HEK293 (cell line): ENCODE measurements around the gene AP3B1.

ENCODE experiments used
- CTCF ChIA-PET: fragments of 350-600 bp; formaldehyde crosslinking; extraction: SDS; loops from one replicate; lab custom pipeline; 2021; ENCODE audit warnings: antibody characterized with exemption; lab: Yijun Ruan, JAX
- POLR2A ChIA-PET: fragments of 300-600 bp; formaldehyde crosslinking; extraction: SDS; loops from one replicate; lab custom pipeline; 2020; ENCODE audit warnings: antibody characterized with exemption, inconsistent platforms; lab: Yijun Ruan, JAX
- H3K27ac ChIP-seq: fragments of 200-500 bp; sonication (Bioruptor generic); 2 replicates; pipeline ENCODE4 v1.5.1; 2014; ENCODE audit warnings: low read depth, low read length, control low read depth, inconsistent platforms; ENCODE audit errors: extremely low read depth
- H3K36me3 ChIP-seq, 2 experiments: fragments of 200-500 bp in 1 of 2; sonication (Bioruptor generic) in 1 of 2; 1 replicate in 1 of 2; 2 replicates in 1 of 2; pipeline ENCODE4 v1.5.1; 2014 to 2017; ENCODE audit warnings: inconsistent platforms in 2 of 2, low read length in 2 of 2; ENCODE audit not compliant: control insufficient read depth in 2 of 2, insufficient read depth in 1 of 2
- H3K4me1 ChIP-seq: fragments of 200-500 bp; sonication (Bioruptor generic); 2 replicates; pipeline ENCODE4 v1.5.1; 2014; ENCODE audit warnings: mild to moderate bottlenecking, low read length, inconsistent platforms; ENCODE audit not compliant: control insufficient read depth, insufficient read depth
- H3K4me3 ChIP-seq: 2 replicates; pipeline ENCODE4 v1.5.1; 2011; ENCODE audit warnings: low read depth, mild to moderate bottlenecking, control low read depth, low read length, moderate library complexity
- H3K9me3 ChIP-seq: fragments of 200-500 bp; sonication (Bioruptor generic); 2 replicates; pipeline ENCODE4 v1.5.1; 2014; ENCODE audit warnings: low read depth, low read length, inconsistent platforms; ENCODE audit not compliant: control insufficient read depth, insufficient read depth
- MEIS1 ChIP-seq: sonication (generic); formaldehyde crosslinking; IDR thresholded peaks from 2 replicates; pipeline ENCODE4 v1.8.1; 2022; ENCODE audit warnings: missing genetic modification reagents, mild to moderate bottlenecking, borderline replicate concordance
- WT1 ChIP-seq: fragments of 450-650 bp; formaldehyde crosslinking; IDR thresholded peaks from 2 replicates; pipeline ENCODE4 v1.5.1; 2016; ENCODE audit warnings: missing biosample characterization, missing genetic modification characterization
- ZBTB44 ChIP-seq: fragments of 450-650 bp; IDR thresholded peaks from 2 replicates; pipeline ENCODE4 v1.5.1; 2018; ENCODE audit warnings: missing biosample characterization, mild to moderate bottlenecking, missing genetic modification characterization
- ZBTB48 ChIP-seq: fragments of 450-650 bp; formaldehyde crosslinking; IDR thresholded peaks from 2 replicates; pipeline ENCODE4 v1.5.1; 2016; ENCODE audit warnings: missing biosample characterization, missing genetic modification characterization
- ZNF2 ChIP-seq: fragments of 450-650 bp; formaldehyde crosslinking; IDR thresholded peaks from 2 replicates; pipeline ENCODE4 v1.5.1; 2016; ENCODE audit warnings: missing biosample characterization, missing genetic modification characterization
- ZNF280C ChIP-seq: fragments of 450-650 bp; formaldehyde crosslinking; IDR thresholded peaks from 2 replicates; pipeline ENCODE4 v1.5.1; 2016; ENCODE audit warnings: missing biosample characterization, missing genetic modification characterization
- ZNF529 ChIP-seq: fragments of 450-650 bp; formaldehyde crosslinking; IDR thresholded peaks from 2 replicates; pipeline ENCODE4 v1.5.1; 2017; ENCODE audit warnings: missing genetic modification characterization, missing biosample characterization; ENCODE audit not compliant: insufficient replicate concordance
- ZNF561 ChIP-seq: fragments of 450-650 bp; IDR thresholded peaks from 2 replicates; pipeline ENCODE4 v1.5.1; 2018; ENCODE audit warnings: missing biosample characterization, missing genetic modification characterization, borderline replicate concordance
- ZNF624 ChIP-seq: fragments of 450-650 bp; formaldehyde crosslinking; IDR thresholded peaks from 2 replicates; pipeline ENCODE4 v1.5.1; 2017; ENCODE audit warnings: missing biosample characterization, missing genetic modification characterization
- ZNF654 ChIP-seq: fragments of 450-650 bp; formaldehyde crosslinking; IDR thresholded peaks from 2 replicates; pipeline ENCODE4 v1.5.1; 2016; ENCODE audit warnings: low read depth, missing biosample characterization, missing genetic modification characterization
- ZNF660 ChIP-seq: fragments of 450-650 bp; IDR thresholded peaks from 2 replicates; pipeline ENCODE4 v1.5.1; 2018; ENCODE audit warnings: missing biosample characterization, mild to moderate bottlenecking, missing genetic modification characterization
- ZNF768 ChIP-seq: fragments of 450-650 bp; formaldehyde crosslinking; IDR thresholded peaks from 2 replicates; pipeline ENCODE4 v1.5.1; 2018; ENCODE audit warnings: missing biosample characterization, mild to moderate bottlenecking, missing genetic modification characterization
- ZSCAN30 ChIP-seq: fragments of 450-650 bp; IDR thresholded peaks from 2 replicates; pipeline ENCODE4 v1.5.1; 2018; ENCODE audit warnings: missing biosample characterization, mild to moderate bottlenecking, missing genetic modification characterization, moderate library complexity
- TF ChIP-seq, protein P1 (sequence below): fragments of 450-650 bp; formaldehyde crosslinking; IDR thresholded peaks from 2 replicates; pipeline ENCODE4 v1.5.1; 2017; ENCODE audit warnings: missing biosample characterization, missing genetic modification characterization
- TF ChIP-seq, protein P2 (sequence below): fragments of 450-650 bp; formaldehyde crosslinking; IDR thresholded peaks from 2 replicates; pipeline ENCODE4 v1.5.1; 2016; ENCODE audit warnings: missing biosample characterization, missing genetic modification characterization

Gene AP3B1

GRCh38 chr5:78009937-78010527 lies 284.5 kb downstream of the AP3B1 start:
- no peak for TF ChIP-seq ZNF529
- TF ChIP-seq ZBTB44 (tag by site-specific recombination): no peak
- no peak for TF ChIP-seq ZBTB48 (tag by site-specific recombination)
- TF ChIP-seq, protein P1, sequence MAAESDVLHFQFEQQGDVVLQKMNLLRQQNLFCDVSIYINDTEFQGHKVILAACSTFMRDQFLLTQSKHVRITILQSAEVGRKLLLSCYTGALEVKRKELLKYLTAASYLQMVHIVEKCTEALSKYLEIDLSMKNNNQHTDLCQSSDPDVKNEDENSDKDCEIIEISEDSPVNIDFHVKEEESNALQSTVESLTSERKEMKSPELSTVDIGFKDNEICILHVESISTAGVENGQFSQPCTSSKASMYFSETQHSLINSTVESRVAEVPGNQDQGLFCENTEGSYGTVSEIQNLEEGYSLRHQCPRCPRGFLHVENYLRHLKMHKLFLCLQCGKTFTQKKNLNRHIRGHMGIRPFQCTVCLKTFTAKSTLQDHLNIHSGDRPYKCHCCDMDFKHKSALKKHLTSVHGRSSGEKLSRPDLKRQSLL (tag by site-specific recombination): no peak
- TF ChIP-seq MEIS1 (CRISPR knock-in tag): no peak
- TF ChIP-seq WT1 (tag by site-specific recombination): no peak
- Histone ChIP-seq H3K36me3 (no peaks in the 10 kb centered on the region), H3K4me1 (no peaks in the 10 kb centered on the region; the same call in 1 of the 2 replicates), H3K9me3 (no peaks in the 10 kb centered on the region), H3K27ac (no peak overlapping the region), H3K4me3 (no peak overlapping the region)
- ChIA-PET POLR2A (no interaction called here), CTCF (interaction anchor here (0.5 to 2.5 kb wide), 9 partner anchors 9 to 1335 kb away, joined by 3 to 19 read pairs (median 3); no protein-coding TSS in a partner anchor)

DNA sequence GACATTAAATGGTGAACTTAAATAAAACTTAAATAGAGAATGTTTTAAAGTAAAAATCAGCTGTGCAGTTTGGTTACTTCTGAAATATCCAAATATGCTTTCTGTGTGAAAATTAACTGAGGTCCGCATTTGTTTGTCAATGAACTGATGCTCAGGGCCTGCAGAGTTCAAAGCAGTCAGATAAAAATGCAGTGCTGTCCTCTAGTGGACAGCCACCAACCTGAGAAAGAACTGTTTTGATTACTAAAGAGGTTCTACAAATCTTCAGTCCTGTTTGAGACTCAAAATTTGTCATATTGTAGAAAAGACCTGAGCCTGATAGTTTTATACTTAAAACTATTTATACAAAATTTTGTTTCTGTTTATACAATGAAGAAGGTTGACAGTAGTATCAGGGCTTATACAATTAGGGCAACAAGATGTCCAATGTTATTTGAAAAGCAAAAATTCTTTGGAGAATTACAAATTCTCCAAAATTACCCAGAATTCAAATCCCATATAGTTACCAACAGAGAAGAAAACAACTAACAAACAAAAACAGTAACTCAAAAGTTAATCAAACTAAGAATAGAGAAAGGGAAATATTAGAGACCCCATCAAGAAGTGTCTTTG lies 286.0 kb downstream of the AP3B1 start:
- ChIA-PET CTCF (interaction anchor here (0.5 to 2.5 kb wide), 20 partner anchors 11 to 1016 kb away, joined by 3 to 19 read pairs (median 3); no protein-coding TSS in a partner anchor), POLR2A (no interaction called here)

More for the DNA sequence above, 286.0 kb downstream of the AP3B1 start:
- TF ChIP-seq ZNF654 (tag by site-specific recombination) (peak; percentile 87), ZNF280C (tag by site-specific recombination) (no peak), ZNF2 (0 out of 2 replicates have a peak, but pooled peaks have one; percentile 28), ZNF660 (tag by site-specific recombination) (peak; percentile 90), ZNF561 (peak; percentile 58), ZNF624 (tag by site-specific recombination) (no peak), ZNF768 (0 out of 2 replicates have a peak, but pooled peaks have one; percentile 0), ZSCAN30 (tag by site-specific recombination) (peak; percentile 86)
- TF ChIP-seq, protein P2, sequence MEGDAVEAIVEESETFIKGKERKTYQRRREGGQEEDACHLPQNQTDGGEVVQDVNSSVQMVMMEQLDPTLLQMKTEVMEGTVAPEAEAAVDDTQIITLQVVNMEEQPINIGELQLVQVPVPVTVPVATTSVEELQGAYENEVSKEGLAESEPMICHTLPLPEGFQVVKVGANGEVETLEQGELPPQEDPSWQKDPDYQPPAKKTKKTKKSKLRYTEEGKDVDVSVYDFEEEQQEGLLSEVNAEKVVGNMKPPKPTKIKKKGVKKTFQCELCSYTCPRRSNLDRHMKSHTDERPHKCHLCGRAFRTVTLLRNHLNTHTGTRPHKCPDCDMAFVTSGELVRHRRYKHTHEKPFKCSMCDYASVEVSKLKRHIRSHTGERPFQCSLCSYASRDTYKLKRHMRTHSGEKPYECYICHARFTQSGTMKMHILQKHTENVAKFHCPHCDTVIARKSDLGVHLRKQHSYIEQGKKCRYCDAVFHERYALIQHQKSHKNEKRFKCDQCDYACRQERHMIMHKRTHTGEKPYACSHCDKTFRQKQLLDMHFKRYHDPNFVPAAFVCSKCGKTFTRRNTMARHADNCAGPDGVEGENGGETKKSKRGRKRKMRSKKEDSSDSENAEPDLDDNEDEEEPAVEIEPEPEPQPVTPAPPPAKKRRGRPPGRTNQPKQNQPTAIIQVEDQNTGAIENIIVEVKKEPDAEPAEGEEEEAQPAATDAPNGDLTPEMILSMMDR: peak; percentile 64
- TF ChIP-seq, all 188 proteins: peak for 7
- Histone ChIP-seq H3K4me1 (peaks cover 8% of the 10 kb centered on the region), H3K27ac (no peak overlapping the region), H3K4me3 (no peak overlapping the region), H3K9me3 (no peaks in the 10 kb centered on the region), H3K36me3 (no peaks in the 10 kb centered on the region)
